HepG2 (cell line): Measurements from ENCODE around the gene DHRS1. TPM values are rescaled to one million over a fixed set of nuclear protein-coding genes. Genes with fewer than 3 reads are reported as not detected.
A peak's percentile ranks its signal among the peaks of the same experiment; 100 is the strongest.

Source experiments
- ATF2 ChIP-seq: sonication (generic); formaldehyde crosslinking; IDR thresholded peaks from 2 replicates; pipeline ENCODE4 v1.4.0; 2020; ENCODE audit warnings: missing genetic modification reagents
- ATF7-NPFF ChIP-seq: sonication (generic); formaldehyde crosslinking; IDR thresholded peaks from 2 replicates; pipeline ENCODE4 v1.8.1; 2023; ENCODE audit warnings: mild to moderate bottlenecking, low read depth, missing genetic modification reagents, moderate library complexity
- BRF2 ChIP-seq: sonication (generic); formaldehyde crosslinking; IDR thresholded peaks from 2 replicates; pipeline ENCODE4 v1.8.1; 2022; ENCODE audit warnings: mild to moderate bottlenecking, missing genetic modification reagents
- ESRRA ChIP-seq: sonication (generic); formaldehyde crosslinking; IDR thresholded peaks from 2 replicates; pipeline ENCODE4 v1.5.1; 2020; ENCODE audit warnings: mild to moderate bottlenecking, low read depth, missing genetic modification reagents
- HMG20B ChIP-seq: conservative IDR thresholded peaks from 2 replicates; pipeline ENCODE4 v1.6.1; 2016; ENCODE audit warnings: missing genetic modification reagents, missing compliant biosample characterization
- HNF1B ChIP-seq: sonication (generic); formaldehyde crosslinking; IDR thresholded peaks from 2 replicates; pipeline ENCODE4 v1.5.1; 2020; ENCODE audit warnings: mild to moderate bottlenecking, moderate library complexity, missing genetic modification reagents
- RELA ChIP-seq: sonication (generic); formaldehyde crosslinking; IDR thresholded peaks from 2 replicates; pipeline ENCODE4 v1.4.0; 2020; ENCODE audit warnings: missing genetic modification reagents
- RFXAP ChIP-seq: sonication (generic); formaldehyde crosslinking; IDR thresholded peaks from 2 replicates; pipeline ENCODE4 v1.4.0; 2020; ENCODE audit warnings: missing genetic modification reagents, borderline replicate concordance
- SAFB2 ChIP-seq: sonication (generic); formaldehyde crosslinking; IDR thresholded peaks from 2 replicates; pipeline ENCODE4 v1.5.1; 2020; ENCODE audit warnings: missing genetic modification reagents, low read depth, mild to moderate bottlenecking, borderline replicate concordance
- SNAPC5 ChIP-seq: sonication (generic); formaldehyde crosslinking; IDR thresholded peaks from 2 replicates; pipeline ENCODE4 v1.8.1; 2023; ENCODE audit warnings: mild to moderate bottlenecking, missing genetic modification reagents, borderline replicate concordance
- SP4 ChIP-seq: sonication (generic); formaldehyde crosslinking; IDR thresholded peaks from 2 replicates; pipeline ENCODE4 v1.8.1; 2023; ENCODE audit warnings: mild to moderate bottlenecking, missing genetic modification reagents
- TBX2 ChIP-seq: sonication (generic); formaldehyde crosslinking; IDR thresholded peaks from 2 replicates; pipeline ENCODE4 v1.5.0; 2020; ENCODE audit warnings: missing genetic modification reagents, mild to moderate bottlenecking, borderline replicate concordance
- TMF1 ChIP-seq: sonication (generic); formaldehyde crosslinking; IDR thresholded peaks from 2 replicates; pipeline ENCODE4 v1.8.1; 2022; ENCODE audit warnings: low read depth, missing genetic modification reagents
- ZBTB7A ChIP-seq: sonication (generic); formaldehyde crosslinking; IDR thresholded peaks from 2 replicates; pipeline ENCODE4 v1.8.0; 2022; ENCODE audit warnings: mild to moderate bottlenecking, missing genetic modification reagents
- ZFP36L2 ChIP-seq: sonication (generic); formaldehyde crosslinking; IDR thresholded peaks from 2 replicates; pipeline ENCODE4 v1.4.0; 2020; ENCODE audit warnings: missing genetic modification reagents
- ZNF10 ChIP-seq: sonication (generic); formaldehyde crosslinking; IDR thresholded peaks from 2 replicates; pipeline ENCODE4 v1.4.0; 2020; ENCODE audit warnings: mild to moderate bottlenecking, low read depth, missing genetic modification reagents, borderline replicate concordance
- ZNF234 ChIP-seq: sonication (generic); formaldehyde crosslinking; conservative IDR thresholded peaks from 2 replicates; pipeline ENCODE4 v1.5.1; 2020; ENCODE audit warnings: mild to moderate bottlenecking, missing genetic modification reagents
- ZNF235 ChIP-seq: sonication (generic); formaldehyde crosslinking; IDR thresholded peaks from 2 replicates; pipeline ENCODE4 v1.8.1; 2023; ENCODE audit warnings: mild to moderate bottlenecking, missing genetic modification reagents, borderline replicate concordance
- ZNF317 ChIP-seq: sonication (generic); formaldehyde crosslinking; IDR thresholded peaks from 2 replicates; pipeline ENCODE4 v1.5.0; 2020; ENCODE audit warnings: mild to moderate bottlenecking, missing genetic modification reagents
- ZNF333 ChIP-seq: sonication (generic); formaldehyde crosslinking; IDR thresholded peaks from 2 replicates; pipeline ENCODE4 v1.4.0; 2020; ENCODE audit warnings: mild to moderate bottlenecking, missing genetic modification reagents, borderline replicate concordance
- ZNF354B ChIP-seq: sonication (generic); formaldehyde crosslinking; IDR thresholded peaks from 2 replicates; pipeline ENCODE4 v1.8.0; 2022; ENCODE audit warnings: mild to moderate bottlenecking, missing genetic modification reagents
- ZNF709 ChIP-seq: sonication (generic); formaldehyde crosslinking; IDR thresholded peaks from 2 replicates; pipeline ENCODE4 v1.5.0; 2020; ENCODE audit warnings: mild to moderate bottlenecking, missing genetic modification reagents
- ZNF780A ChIP-seq: sonication (generic); formaldehyde crosslinking; IDR thresholded peaks from 2 replicates; pipeline ENCODE4 v1.8.0; 2022; ENCODE audit warnings: mild to moderate bottlenecking, missing genetic modification reagents, moderate library complexity
- ZSCAN21 ChIP-seq: sonication (generic); formaldehyde crosslinking; IDR thresholded peaks from 2 replicates; pipeline ENCODE4 v1.8.0; 2022; ENCODE audit warnings: mild to moderate bottlenecking, missing genetic modification reagents, moderate library complexity, borderline replicate concordance
- ZSCAN31 ChIP-seq: sonication (generic); formaldehyde crosslinking; IDR thresholded peaks from 2 replicates; pipeline ENCODE4 v1.5.0; 2020; ENCODE audit warnings: low read depth, mild to moderate bottlenecking, missing genetic modification reagents
- polyA plus RNA-seq, 8 experiments: library from polyadenylated mRNA; depleted of rRNA in 3 of 8; stranded (reverse) in 7 of 8; unstranded in 1 of 8; fragments of >200 nt; fragmentation: Illumina TruSeq in 4 of 8; extraction: Trizol in 4 of 8; gene quantifications; 2 replicates each; pipeline versions ENCODE4 v1.2.1 to v1.2.3, GENCODE V29; 2011 to 2016; ENCODE audit warnings: low read depth in 4 of 8, missing spikeins in 1 of 8, mixed read lengths in 1 of 8; ENCODE audit not compliant: insufficient read depth in 1 of 8
- total RNA-seq, 5 experiments: library from RNA; depleted of rRNA; stranded (reverse); fragments of >200 nt; fragmentation: Illumina TruSeq; extraction: Trizol; gene quantifications; 2 replicates each; pipeline ENCODE4 v1.2.3, GENCODE V29; 2016; ENCODE audit warnings: low read depth in 1 of 5

Gene DHRS1
- total and polyA plus RNA-seq, 2 of the 13 experiments (the other 11 are each of a cell fraction or from before 2014, with no cell fraction given), result 49.8 to 60.8 TPM

- TF ChIP-seq ZNF780A (CRISPR knock-in tag) (no peak), ESRRA (CRISPR knock-in tag) (peak; percentile 92), HNF1B (CRISPR knock-in tag) (peak; percentile 73; the same call in 1 of the 2 replicates), TMF1 (CRISPR knock-in tag) (no peak; the same call in 1 of the 2 replicates), BRF2 (CRISPR knock-in tag) (0 out of 2 replicates have a peak, but pooled peaks have one; percentile 24), ZFP36L2 (CRISPR knock-in tag) (no peak), SP4 (0 out of 2 replicates have a peak, but pooled peaks have one; percentile 13), HMG20B (CRISPR knock-in tag) (no peak), SNAPC5 (CRISPR knock-in tag) (peak; percentile 29; the same call in 1 of the 2 replicates), ZNF317 (CRISPR knock-in tag) (peak; percentile 5), ZBTB7A (CRISPR knock-in tag) (peak; percentile 70; the same call in 1 of the 2 replicates), ZNF333 (peak; percentile 48; the same call in 1 of the 2 replicates), ZNF354B (CRISPR knock-in tag) (0 out of 2 replicates have a peak, but pooled peaks have one; percentile 17), ZNF10 (CRISPR knock-in tag) (no peak), SAFB2 (no peak), ZNF709 (peak; percentile 76), ZNF234 (0 out of 2 replicates have a peak, but pooled peaks have one; percentile 71), ATF2 (CRISPR knock-in tag) (0 out of 2 replicates have a peak, but pooled peaks have one; percentile 28), RFXAP (CRISPR knock-in tag) (no peak; the same call in 1 of the 2 replicates), ZSCAN31 (CRISPR knock-in tag) (peak; percentile 72; the same call in 1 of the 2 replicates), RELA (CRISPR knock-in tag) (no peak), ZSCAN21 (no peak; the same call in 1 of the 2 replicates), TBX2 (CRISPR knock-in tag) (peak; percentile 53; the same call in 1 of the 2 replicates), ZNF235 (CRISPR knock-in tag) (no peak), ATF7-NPFF (no peak)
Observed at GRCh38 chr14:24255931-24256711, 43.5 kb downstream of the DHRS1 start (continued).
